HG02798 (cell line): ENCODE results near the gene KRT35.
"Not testable (repeated sequence)": the region's sequence is repeated elsewhere in the genome, so short reads cannot be mapped to it uniquely, and the experiment has no call there.

Experiments
- ATAC-seq: cut with Tn5 transposase; IDR thresholded peaks from one replicate; pipeline ENCODE4 v1.9.1; 2021; ENCODE audit warnings: mild to moderate bottlenecking; ENCODE audit not compliant: unreplicated experiment, poor library complexity

Gene KRT35

GRCh38 chr17:41463746-41464145 is 17.2 kb downstream of the KRT35 start:
- ATAC-seq: no peak

- ATAC-seq: no peak
Measured at GRCh38 chr17:41462705-41463104, 18.2 kb downstream of the KRT35 start.

- no peak for ATAC-seq
Measured at GRCh38 chr17:41457676-41458075, 23.3 kb downstream of the KRT35 start.

GRCh38 chr17:41456204-41456603 is 24.7 kb downstream of the KRT35 start:
- no peak for ATAC-seq

DNA sequence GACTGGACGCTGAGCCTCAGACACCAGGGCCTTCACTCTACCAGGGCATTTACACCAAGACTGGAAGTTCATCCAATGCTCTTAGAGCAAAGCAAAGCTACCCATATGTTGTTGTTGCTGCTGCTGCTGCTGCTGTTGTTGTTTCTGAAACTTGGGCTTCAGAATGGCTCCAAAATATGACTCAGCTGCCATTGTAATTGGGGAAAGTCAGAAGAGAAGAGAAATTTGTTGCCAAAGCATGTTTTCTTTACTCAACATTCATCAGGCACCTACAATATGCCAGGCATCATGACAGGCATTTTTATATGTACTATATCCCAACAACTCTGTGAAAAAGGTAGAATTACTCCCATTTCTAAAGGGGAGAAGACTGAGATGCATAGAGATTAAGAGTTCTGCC is 25.7 kb downstream of the KRT35 start:
- ATAC-seq: no peak

DNA sequence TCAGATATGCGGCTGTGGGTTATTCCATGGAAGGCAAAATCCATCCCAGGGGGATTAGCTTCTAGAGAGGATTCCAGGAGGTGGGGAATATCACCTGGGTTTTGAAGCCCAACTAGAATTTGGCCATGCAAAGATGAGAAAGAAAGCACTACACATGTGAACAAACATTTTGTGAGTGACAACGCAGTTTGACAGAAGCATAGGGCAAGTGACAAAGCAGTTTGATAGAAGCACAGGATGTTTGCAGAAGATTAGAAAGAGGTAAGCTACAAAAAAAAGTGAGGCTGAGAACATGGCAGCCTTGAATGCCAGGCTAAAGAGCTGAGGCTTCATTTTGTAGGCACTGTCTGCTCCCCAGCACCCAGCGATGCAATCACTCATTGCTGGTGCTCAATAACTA is 27.9 kb downstream of the KRT35 start:
- ATAC-seq: no peak

GRCh38 chr17:41452281-41452680 is 28.7 kb downstream of the KRT35 start:
- ATAC-seq: no peak

GRCh38 chr17:41451154-41451728 is 29.7 kb downstream of the KRT35 start:
- ATAC-seq: no peak

- ATAC-seq: no peak
Measured at GRCh38 chr17:41449008-41449407, 31.9 kb downstream of the KRT35 start.

DNA sequence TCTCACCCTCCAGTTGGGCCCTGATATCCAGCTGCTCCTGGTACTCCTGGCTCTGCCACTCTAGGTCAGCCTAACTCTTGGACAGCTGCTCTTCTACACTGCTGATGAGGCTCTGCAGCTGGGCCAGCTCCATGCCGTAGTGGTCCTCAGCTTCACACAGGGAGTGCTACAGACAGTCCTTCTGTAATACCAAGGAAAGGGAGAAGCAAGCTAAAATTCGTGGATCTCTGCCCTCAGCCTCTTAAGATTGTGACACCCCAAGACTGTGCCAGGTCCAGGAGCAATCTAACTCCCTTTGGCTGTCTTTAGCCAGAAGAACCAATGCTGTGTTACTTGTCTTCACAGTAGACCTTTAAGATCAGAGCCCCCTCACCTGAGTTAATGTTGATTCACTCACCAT is 32.4 kb downstream of the KRT35 start:
- no peak for ATAC-seq

DNA sequence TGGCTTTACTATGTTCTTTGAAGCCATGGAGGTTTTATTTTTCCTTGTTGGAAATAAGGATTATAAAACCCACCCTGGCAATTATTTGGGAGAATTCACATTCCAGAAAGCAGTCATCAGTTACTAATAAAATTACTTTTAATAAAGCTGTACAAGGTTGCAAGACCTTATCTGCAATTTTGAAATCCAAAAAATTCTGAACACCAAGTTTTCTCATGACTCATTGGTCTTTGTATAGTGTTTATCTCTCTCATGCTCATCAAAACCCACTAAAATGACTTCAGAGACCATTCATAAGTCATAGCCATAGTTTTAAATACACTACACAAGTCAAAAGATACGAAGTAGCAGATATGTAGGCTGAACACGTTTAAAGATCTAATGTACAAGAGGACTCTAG is 34.1 kb downstream of the KRT35 start:
- no peak for ATAC-seq

DNA sequence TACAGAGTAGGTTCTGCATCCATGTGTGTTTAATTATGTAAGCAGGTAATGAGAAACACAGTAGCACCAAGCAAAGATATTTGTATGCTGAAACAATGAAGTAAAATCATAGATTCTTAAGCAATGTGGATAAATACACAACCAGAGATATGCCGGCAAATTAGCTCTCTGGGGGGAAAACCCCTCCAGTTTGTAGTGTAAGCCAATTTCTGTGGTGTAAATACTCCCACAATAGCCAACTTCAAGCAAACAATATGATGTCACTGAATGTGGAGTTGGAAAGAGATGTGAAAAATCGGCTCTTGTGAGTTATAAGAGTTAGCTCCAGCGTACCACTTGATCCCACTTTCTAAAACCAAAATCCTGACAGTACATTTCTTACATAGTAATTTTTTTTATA is 36.3 kb downstream of the KRT35 start:
- no peak for ATAC-seq

DNA sequence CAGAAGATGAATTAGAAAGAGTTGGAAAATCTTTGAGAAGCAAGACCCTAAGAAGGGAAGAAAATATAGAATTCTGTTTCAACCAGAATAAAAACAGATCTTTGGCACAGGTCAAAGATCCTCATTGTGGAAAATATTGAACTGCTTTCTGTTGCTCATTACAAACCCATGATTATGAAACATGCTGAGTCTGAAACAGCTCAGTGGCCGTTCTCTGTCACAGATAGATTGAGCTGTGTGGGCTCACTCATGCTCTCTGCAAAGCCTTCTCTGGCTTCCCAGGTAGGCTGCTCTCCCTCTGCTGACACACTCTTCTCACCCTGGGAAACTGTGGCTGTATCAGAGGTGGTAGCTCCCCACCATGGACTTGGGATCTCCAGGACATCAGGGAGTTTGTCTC is 36.8 kb downstream of the KRT35 start:
- no peak for ATAC-seq

DNA sequence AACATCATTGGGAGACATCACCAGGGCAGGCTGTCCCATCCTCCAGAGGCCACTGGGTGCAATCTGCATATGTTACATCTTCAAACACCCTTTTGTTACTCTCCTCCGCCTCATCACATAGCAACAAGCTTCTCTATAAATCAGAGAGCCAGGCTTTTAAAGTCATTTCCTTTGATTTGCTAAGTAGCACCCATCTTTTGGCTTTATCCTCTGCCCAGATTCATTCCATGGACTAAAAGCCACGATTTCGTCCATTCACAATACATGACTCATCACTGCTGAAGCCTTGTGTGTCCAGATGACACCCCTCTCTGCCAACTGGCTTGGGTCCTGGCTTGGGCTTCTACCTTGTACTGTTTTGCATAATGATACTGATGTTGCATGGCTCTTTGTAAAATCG is 38.2 kb downstream of the KRT35 start:
- no peak for ATAC-seq

DNA sequence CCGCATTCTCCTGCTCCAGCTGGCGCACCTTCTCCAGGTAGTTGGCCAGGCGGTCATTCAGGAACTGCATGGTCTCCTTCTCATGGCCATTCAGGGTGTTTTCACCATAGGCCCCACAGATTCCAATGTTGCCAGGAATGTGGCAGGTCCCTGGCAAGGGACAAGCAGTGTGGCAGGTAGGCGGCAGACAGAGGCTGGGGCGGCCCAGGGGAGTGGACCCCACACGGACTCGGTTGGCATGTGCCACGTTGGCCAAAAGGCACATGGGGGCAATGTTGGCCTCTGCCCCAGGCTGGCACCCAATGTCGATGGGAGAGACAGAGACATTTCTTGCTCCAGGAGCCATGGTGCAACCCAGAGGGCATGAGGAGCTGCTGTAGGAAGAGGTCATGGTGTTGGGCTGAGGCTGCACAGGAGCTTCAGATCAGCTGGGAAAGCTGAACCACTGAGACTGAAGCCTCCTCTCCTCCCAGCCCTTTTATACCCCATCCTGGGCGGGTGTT is 40.4 kb downstream of the KRT35 start, which contains the start of gene KRT38:
Gene KRT38, minus strand, starts transcription at position 453 of the 503 bp plus-strand sequence. Its CDS starts 62 bp downstream, at position 391.
- no peak for ATAC-seq

DNA sequence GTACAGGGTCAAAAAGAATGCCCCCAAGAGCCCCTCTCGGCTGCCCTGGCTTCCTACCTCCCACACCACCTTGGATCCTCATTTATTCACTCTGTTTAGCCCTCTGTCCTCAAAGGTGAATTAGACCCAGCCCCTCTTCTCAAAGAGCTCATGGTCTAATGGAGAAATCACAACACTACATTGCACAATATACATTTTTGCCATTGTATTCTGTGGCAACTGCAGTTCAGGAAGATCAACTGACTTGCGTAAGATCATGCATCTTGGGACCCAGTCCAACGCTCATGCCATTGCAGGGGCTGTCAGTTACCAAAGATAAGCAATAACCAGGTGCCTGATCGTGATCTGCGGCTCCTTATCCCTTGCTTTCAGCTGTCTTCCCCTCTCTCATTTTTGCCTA is 41.6 kb downstream of the KRT35 start:
- no peak for ATAC-seq

DNA sequence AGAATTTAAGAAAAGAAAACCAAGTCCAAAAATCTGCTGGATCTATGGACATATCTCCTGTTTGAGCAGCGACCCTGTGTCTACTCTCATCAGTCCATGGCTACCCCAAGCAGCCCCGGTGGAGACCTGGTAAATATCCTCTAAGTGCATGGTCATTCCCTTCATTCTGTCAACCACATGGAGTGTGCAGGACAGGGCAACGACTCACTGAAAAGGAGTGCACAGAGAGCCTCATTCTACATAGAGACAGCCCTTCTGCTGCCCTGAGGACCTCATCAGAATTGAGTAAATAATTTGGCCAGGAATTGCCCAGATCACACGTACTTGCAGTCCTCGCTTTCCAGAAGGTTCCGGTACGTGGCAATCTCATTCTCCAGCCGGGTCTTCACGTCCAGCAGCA is 43.2 kb downstream of the KRT35 start:
- no peak for ATAC-seq

GRCh38 chr17:41437254-41437653 is 43.7 kb downstream of the KRT35 start:
- no peak for ATAC-seq

DNA sequence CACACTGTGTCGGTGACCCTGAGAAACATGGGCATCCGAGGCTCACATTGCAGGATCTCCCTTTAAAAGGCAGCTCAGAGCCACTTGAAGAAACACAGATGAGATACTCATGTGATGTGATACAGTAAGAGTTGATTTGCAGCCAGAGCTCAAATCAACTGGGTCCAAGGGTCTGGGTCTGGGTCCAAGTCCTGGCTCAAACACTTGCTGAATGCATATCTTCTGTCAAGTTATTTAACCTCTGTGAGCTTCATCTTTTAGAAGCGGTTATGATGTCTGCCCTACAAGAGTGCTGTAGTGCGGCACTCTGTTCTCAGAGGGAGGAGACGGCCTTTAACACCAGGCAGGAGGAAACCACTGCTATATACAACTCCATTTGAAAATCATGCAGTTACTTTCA is 46.5 kb downstream of the KRT35 start:
- ATAC-seq: no peak

- ATAC-seq: no peak
Measured at GRCh38 chr17:41434005-41434404, 46.9 kb downstream of the KRT35 start.

DNA sequence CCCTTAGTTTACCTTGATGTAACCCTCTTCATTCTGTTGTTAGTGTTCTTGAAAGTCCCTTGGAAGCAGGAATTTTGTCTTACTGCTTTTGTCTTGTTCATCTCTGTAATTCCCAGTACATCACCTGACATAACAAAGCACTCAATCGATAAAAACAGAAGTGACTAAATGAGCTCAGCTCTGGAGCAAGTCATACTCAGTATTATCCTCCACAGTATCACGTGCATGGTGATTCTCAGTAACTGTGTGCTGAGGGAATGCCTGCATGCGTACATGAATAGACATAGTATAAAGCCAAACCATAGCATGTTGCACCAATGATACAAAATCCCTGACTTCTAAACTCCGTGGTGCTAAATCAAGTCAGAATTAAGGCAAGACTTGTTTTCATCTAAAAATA is 47.4 kb downstream of the KRT35 start:
- ATAC-seq: no peak

DNA sequence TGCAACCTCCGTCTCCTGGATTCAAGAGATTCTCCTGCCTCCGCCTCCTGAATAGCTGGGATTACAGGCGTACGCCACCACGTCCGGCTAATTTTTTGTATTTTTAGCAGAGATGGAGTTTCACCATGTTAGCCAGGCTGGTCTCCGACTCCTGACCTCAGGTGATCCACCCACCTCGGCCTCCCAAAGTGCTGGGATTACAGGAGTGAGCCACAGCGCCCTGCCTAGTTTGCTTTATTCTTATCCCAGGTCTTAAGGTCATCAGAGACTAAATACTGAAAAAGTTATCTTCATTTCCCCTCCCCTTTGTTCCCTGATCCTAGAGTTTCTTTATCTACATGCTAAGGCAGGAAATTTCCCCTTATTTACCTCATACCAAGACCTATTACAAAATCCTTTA is 50.6 kb downstream of the KRT35 start:
- ATAC-seq: not testable (repeated sequence)

DNA sequence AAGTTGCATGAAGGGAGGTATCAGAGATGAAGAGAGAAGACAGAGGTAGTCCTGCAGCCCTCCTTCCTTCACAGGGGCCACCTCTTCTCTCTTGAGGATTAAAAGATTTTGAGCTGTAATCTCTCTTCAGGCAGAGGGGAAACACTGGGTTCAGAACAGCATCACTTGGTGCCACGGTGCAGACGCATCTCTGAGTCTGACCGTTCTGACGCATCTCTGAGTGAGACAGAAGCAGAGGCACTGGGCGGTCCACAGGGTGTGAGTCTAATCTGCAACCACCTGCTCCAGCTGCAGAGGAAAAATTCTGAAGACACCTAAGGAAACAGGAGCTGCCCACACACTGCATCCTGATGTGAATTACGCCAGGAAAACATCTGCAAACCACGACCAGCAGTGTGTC is 51.3 kb downstream of the KRT35 start:
- ATAC-seq: no peak
